Hepatocyte (in vitro differentiated cells): Measurements from ENCODE around the gene ZNF385D.

Experiments used
- EZH2 ChIP-seq: fragments of 200-600 bp; sonication (generic); IDR thresholded peaks from 2 replicates; pipeline ENCODE4 v1.6.1; 2016; ENCODE audit warnings: antibody characterized with exemption, mild to moderate bottlenecking, borderline replicate concordance
- EZH2phosphoT487 ChIP-seq: fragments of 200-600 bp; sonication (generic); IDR thresholded peaks from one replicate; pipeline ENCODE4 v1.6.1; 2018; ENCODE audit warnings: antibody characterized with exemption, mild to moderate bottlenecking, low read depth, moderate library complexity; ENCODE audit not compliant: unreplicated experiment, severe bottlenecking
- TF ChIP-seq, protein P1 (sequence below): fragments of 200-600 bp; sonication (generic); IDR thresholded peaks from 2 replicates; pipeline ENCODE4 v1.5.1; 2016; ENCODE audit warnings: antibody characterized with exemption, mild to moderate bottlenecking; ENCODE audit not compliant: poor library complexity

DNA sequence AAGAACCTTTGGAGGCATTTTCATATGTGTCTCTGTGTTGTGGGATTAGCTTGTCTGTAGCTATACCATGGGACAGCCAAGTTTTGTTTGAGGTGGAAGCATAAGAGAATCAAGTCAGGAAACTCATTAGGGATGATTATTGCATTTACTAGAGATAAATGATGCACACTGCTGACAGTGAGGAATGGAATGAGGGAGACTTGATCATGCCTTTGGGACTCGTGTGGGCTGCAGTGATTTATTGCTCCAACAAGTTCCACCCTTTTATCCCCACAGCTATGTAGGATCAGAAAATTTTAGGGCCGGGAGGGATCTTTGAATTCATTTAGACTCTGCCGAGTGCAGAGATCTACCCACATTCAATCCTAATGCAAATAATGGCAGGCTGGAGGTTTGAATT is 16.3 kb downstream of the ZNF385D start:
- no peak for TF ChIP-seq EZH2phosphoT487
- TF ChIP-seq, protein P1, sequence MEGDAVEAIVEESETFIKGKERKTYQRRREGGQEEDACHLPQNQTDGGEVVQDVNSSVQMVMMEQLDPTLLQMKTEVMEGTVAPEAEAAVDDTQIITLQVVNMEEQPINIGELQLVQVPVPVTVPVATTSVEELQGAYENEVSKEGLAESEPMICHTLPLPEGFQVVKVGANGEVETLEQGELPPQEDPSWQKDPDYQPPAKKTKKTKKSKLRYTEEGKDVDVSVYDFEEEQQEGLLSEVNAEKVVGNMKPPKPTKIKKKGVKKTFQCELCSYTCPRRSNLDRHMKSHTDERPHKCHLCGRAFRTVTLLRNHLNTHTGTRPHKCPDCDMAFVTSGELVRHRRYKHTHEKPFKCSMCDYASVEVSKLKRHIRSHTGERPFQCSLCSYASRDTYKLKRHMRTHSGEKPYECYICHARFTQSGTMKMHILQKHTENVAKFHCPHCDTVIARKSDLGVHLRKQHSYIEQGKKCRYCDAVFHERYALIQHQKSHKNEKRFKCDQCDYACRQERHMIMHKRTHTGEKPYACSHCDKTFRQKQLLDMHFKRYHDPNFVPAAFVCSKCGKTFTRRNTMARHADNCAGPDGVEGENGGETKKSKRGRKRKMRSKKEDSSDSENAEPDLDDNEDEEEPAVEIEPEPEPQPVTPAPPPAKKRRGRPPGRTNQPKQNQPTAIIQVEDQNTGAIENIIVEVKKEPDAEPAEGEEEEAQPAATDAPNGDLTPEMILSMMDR: no peak
- TF ChIP-seq EZH2: no peak
